IPS DF 6.9 (cell line): ENCODE data around the gene UBE2R2.
"Not testable (repeated sequence)": the region's sequence is repeated elsewhere in the genome, so short reads cannot be mapped to it uniquely, and the experiment has no call there.

Experiments used
- DNase-seq: peaks from one replicate; pipeline ENCODE4 v3.0.0-alpha.2; 2013; ENCODE audit warnings: low read depth, low spot score
- H3K27ac ChIP-seq: one replicate; pipeline ENCODE4 v1.5.1; 2013; ENCODE audit warnings: low read length, control low read depth
- H3K27me3 ChIP-seq: 2 replicates; pipeline ENCODE4 v1.6.1; 2013; ENCODE audit warnings: mild to moderate bottlenecking, low read length; ENCODE audit not compliant: control insufficient read depth, insufficient read depth
- H3K36me3 ChIP-seq: 2 replicates; pipeline ENCODE4 v1.6.1; 2013; ENCODE audit warnings: low read length; ENCODE audit not compliant: control insufficient read depth, insufficient read depth
- H3K4me1 ChIP-seq: 2 replicates; pipeline ENCODE4 v1.6.1; 2013; ENCODE audit warnings: low read length; ENCODE audit not compliant: control insufficient read depth, insufficient read depth
- H3K4me3 ChIP-seq: 2 replicates; pipeline ENCODE4 v1.5.1; 2013; ENCODE audit warnings: mild to moderate bottlenecking, low read length
- H3K9me3 ChIP-seq: 2 replicates; pipeline ENCODE4 v1.6.1; 2013; ENCODE audit warnings: low read length, inconsistent platforms; ENCODE audit not compliant: control insufficient read depth, insufficient read depth
- WGBS: extraction: QIAGEN DNeasy Blood & Tissue Kit; methylation state at CpG from one replicate; pipeline ENCODE4 v1.1.7; 2013; ENCODE audit warnings: mixed read lengths, missing lambda C conversion rate; ENCODE audit not compliant: insufficient read length, insufficient coverage; 5-methylcytosine and 5-hydroxymethylcytosine counted together

UBE2R2 gene

DNA sequence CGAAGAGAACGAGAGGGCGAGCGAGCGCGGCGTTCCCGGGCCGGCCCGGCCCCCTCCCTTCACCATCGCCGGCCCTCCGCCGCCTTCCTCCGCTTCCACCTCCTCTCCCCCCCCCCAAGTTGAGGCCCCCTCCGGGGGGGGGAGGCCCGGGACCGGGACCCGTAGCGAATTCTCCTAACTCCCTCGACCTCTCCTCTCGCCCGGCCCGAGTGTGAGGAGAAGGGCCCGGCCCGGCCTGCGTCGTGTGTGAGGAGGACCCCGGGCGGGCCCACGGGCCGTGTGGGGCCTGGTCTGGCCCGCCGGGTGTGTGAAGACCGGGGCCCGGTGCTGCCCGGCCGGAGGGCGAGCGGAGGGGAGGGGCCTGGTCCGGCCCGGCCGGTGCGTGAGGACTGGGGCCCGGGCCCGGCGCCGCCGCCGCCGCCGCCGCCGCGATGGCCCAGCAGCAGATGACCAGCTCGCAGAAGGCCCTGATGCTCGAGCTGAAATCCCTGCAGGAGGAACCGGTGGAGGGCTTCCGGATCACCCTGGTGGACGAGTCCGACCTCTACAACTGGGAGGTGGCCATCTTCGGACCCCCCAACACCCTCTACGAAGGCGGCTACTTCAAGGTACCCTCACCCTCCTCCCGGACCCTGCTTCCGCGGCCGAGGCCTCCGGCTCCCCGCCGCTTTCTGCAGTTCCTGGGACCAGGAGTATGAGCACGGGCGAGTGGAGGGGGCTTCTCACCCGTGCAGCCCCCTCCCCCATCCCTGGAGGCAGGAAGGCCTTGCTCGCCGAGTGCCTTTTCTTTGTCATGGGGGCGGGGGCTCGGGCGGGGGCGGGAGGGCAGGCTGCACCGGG, 587 bp downstream of the UBE2R2 start:
- no peaks in the 10 kb centered on the region for H3K27me3 ChIP-seq
- WGBS: no CpG with 5 or more reads among the region's 81 CpGs
- no peak overlapping the region for H3K27ac ChIP-seq
- DNase-seq: peak; percentile 31
- H3K36me3 ChIP-seq: no peaks in the 10 kb centered on the region
- H3K9me3 ChIP-seq: no peaks in the 10 kb centered on the region
- no peaks in the 10 kb centered on the region; the same call in 1 of the 2 replicates for H3K4me1 ChIP-seq
- peak overlapping the region; percentile 91 for H3K4me3 ChIP-seq

DNA sequence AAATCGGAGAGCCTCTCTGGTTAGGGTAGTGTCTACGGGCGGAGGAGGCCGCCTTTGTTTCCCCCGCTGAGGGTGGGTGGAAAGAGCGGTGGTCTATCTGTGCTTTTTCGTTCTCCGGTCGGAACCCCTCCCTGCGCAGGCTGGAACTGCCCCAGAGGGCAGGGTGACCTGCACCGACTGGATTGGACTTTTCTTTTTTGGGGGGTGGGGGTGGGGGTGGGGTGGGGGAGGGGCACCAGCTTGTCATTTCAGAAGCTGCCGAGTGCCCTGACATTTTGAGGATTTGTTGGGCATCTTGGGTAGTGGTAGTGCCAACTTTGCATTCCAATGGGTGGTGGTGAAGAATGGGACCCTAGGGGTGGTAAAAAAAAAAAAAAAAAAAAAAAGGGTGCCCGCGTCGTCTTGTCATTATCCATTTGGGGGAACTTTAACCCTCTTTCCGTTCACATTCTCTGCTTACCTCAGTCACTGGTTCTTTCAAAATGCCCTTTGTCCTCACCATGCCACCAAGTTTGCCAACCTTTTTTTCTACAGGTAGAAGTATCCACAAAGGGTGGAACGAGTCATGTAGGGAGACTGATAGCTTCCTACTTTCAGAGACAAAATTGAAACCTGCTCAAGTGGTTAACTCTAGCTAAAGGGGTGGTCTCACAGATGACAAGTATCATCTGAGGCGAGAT, 1.3 kb downstream of the UBE2R2 start:
- H3K27ac ChIP-seq: no peak overlapping the region
- no peak for DNase-seq
- no peaks in the 10 kb centered on the region for H3K9me3 ChIP-seq
- H3K27me3 ChIP-seq: no peaks in the 10 kb centered on the region
- H3K4me1 ChIP-seq: no peaks in the 10 kb centered on the region; the same call in 1 of the 2 replicates
- H3K36me3 ChIP-seq: no peaks in the 10 kb centered on the region
- WGBS: no CpG with 5 or more reads among the region's 18 CpGs
- peak overlapping the region; percentile 91 for H3K4me3 ChIP-seq

DNA sequence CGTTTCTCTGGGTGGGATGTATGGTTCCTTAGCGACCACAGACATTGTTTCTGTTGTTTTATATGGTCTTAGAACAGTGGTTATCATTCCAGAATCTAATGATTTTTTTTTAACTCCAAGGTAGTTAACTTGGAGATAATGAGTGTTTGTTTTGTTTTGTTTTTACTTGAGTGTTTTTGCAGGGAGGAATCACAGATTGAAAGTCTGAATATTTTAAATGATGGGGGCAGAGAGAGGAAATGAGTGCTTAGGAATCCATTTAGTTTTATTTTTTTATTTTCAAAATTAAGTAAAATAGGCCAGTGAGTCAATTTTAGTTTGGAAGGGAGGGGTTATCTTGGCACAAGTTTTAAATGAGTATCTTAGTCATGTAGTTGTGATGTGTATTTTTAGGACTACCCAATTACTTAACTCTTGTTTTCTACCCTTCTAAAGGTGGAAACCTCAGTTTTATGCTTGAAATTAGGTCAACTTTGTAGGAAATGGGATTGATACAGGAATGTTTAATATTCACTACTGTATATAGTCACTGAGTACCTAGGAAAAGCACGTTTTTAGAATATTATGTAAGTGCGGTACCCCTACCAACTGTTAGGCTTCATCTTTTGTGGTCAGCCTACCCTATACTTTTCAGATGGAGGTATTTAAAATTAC, 2.0 kb downstream of the UBE2R2 start:
- no peaks in the 10 kb centered on the region for H3K27me3 ChIP-seq
- H3K27ac ChIP-seq: no peak overlapping the region
- WGBS: no CpG with 5 or more reads among the region's 4 CpGs
- H3K9me3 ChIP-seq: no peaks in the 10 kb centered on the region
- DNase-seq: no peak
- no peaks in the 10 kb centered on the region for H3K36me3 ChIP-seq
- H3K4me3 ChIP-seq: peak overlapping the region; percentile 91; the same call in 1 of the 2 replicates
- H3K4me1 ChIP-seq: no peaks in the 10 kb centered on the region; the same call in 1 of the 2 replicates

GRCh38 chr9:33820231-33820745, 3.3 kb downstream of the UBE2R2 start:
- no CpG with 5 or more reads among the region's 4 CpGs for whole genome bisulfite sequencing
- Histone ChIP-seq H3K27ac (no peak overlapping the region), H3K4me3 (no peak overlapping the region), H3K4me1 (no peaks in the 10 kb centered on the region), H3K9me3 (no peaks in the 10 kb centered on the region), H3K27me3 (no peaks in the 10 kb centered on the region), H3K36me3 (no peaks in the 10 kb centered on the region)
- DNase-seq: no peak

DNA sequence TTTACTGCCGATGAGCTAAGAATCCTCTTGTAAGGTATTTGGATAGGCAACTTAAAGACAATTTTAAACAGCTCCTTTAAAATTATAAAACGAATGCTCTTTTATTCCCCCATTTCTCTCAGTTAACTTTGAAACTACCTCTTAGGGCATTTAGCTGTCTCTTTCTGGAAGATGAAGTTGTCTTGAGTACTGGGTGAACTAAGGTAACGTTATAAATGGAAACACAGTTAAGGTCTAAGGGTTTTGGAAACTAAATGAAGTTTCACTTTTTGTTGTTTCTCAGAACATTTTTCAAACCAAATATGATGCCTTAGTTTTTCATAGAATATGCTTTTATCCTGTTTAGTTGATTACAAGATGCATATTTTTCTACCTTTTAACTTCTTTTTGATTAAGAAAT, 6.8 kb downstream of the UBE2R2 start:
- H3K27ac ChIP-seq: no peak overlapping the region
- no peak for DNase-seq
- no peaks in the 10 kb centered on the region for H3K36me3 ChIP-seq
- no CpG with 5 or more reads among the region's 3 CpGs for WGBS
- no peak overlapping the region for H3K4me3 ChIP-seq
- no peaks in the 10 kb centered on the region for H3K9me3 ChIP-seq
- H3K27me3 ChIP-seq: no peaks in the 10 kb centered on the region
- no peaks in the 10 kb centered on the region for H3K4me1 ChIP-seq

GRCh38 chr9:33827285-33827684, 10.3 kb downstream of the UBE2R2 start:
- H3K27me3 ChIP-seq, H3K4me3 ChIP-seq, H3K36me3 ChIP-seq, H3K9me3 ChIP-seq, H3K27ac ChIP-seq, H3K4me1 ChIP-seq, DNase-seq: not testable (repeated sequence)
- WGBS: no CpG with 5 or more reads among the region's 11 CpGs

GRCh38 chr9:33829641-33830230, 12.8 kb downstream of the UBE2R2 start:
- not testable (repeated sequence) for H3K27ac ChIP-seq, DNase-seq, H3K36me3 ChIP-seq, H3K4me3 ChIP-seq, H3K4me1 ChIP-seq, H3K9me3 ChIP-seq, H3K27me3 ChIP-seq
- no CpG with 5 or more reads among the region's 17 CpGs for WGBS

DNA sequence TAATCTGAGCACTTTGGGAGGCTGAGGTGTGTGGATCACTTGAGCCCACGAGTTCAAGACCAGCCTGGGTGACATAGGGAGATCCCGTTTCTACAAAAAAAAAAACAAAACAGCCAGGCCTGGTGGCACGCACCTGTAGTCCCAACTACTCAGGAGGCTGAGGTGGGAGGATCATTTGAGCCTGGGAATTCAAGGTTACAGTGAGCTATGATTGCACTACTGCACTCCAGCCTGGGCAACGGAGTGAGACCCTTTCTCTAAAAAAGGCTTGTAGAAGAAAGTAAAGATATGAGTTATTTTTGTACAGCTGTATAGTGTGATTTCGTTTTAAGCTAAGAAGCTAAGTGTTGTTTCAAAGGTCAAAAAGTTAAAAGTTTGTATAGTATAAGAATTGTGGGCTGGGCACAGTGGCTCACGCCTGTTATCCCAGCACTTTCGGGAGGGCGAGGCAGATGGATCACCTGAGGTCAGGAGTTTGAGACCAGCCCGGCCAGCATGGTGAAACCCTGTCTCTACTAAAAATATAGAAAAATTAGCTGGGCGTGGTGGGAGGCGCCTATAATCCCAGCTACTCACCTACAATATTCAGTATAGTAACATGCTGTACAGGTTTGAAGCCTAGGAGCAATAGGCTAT, 18.8 kb downstream of the UBE2R2 start:
- Histone ChIP-seq H3K4me3 (no peak overlapping the region), H3K4me1 (no peaks in the 10 kb centered on the region), H3K36me3 (no peaks in the 10 kb centered on the region), H3K27me3 (no peaks in the 10 kb centered on the region), H3K9me3 (no peaks in the 10 kb centered on the region), H3K27ac (no peak overlapping the region)
- WGBS: 100% methylated on average over 1 of the region's 11 CpGs
- DNase-seq: no peak

DNA sequence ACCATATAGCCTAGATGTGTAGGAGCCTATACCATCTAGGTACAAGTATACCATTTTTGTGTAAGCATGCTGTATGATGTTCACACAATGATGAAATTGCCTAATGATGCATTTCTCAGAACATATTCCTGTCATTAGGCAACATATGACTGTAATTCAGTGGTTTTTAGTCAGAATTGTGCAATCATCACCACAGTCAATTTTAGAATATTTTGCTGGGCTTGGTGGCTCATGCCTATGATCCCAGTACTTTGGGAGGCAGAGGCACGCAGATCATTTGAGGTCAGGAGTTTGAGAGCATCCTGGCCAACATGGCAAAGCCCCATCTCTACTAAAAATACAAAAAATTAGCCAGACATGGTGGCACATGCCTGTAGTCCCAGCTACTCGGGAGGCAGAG, 19.3 kb downstream of the UBE2R2 start:
- WGBS: no CpG with 5 or more reads among the region's 2 CpGs
- H3K4me1 ChIP-seq, H3K27ac ChIP-seq, H3K9me3 ChIP-seq, H3K4me3 ChIP-seq, H3K36me3 ChIP-seq, H3K27me3 ChIP-seq, DNase-seq: not testable (repeated sequence)

DNA sequence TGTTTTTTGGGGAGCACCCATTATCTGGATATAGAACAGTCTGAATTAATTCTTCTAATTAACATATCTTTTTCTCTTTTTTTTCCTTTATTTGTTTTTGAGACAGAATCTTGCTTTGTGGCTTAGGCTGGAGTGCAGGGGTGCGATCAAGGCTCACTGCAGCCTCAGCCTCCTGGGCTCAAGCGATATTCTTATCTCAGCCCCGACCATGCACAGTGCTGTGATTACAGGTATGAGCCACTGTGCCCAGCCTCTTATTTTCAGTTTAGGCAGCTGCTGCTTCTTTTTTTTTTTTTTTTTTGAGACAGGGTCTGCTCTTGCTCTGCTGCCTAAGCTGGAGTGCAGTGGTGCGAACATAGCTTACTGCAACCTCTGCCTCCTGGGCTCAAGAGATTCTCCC, 20.2 kb downstream of the UBE2R2 start:
- Histone ChIP-seq H3K4me3 (no peak overlapping the region), H3K36me3 (no peaks in the 10 kb centered on the region), H3K9me3 (no peaks in the 10 kb centered on the region), H3K4me1 (no peaks in the 10 kb centered on the region), H3K27me3 (no peaks in the 10 kb centered on the region), H3K27ac (no peak overlapping the region)
- WGBS: no CpG with 5 or more reads among the region's 4 CpGs
- no peak for DNase-seq
